Fibroblast of lung (primary cell): ENCODE measurements around the gene LHFPL2. TPM values are rescaled to one million over a fixed set of nuclear protein-coding genes. Genes with fewer than 3 reads are reported as not detected.
A peak's percentile ranks its signal among the peaks of the same experiment; 100 is the strongest.

Source experiments
- DNase-seq, 2 donors: peaks; one replicate each; pipeline versions ENCODE4 v3.0.0 to v3.0.0-alpha.2; 2010; ENCODE audit warnings: low read depth in 2 of 2
- H2AFZ ChIP-seq: 2 replicates; pipeline ENCODE4 v1.5.1; 2012; ENCODE audit warnings: low read length, control low read depth, inconsistent platforms
- H3K27ac ChIP-seq: 2 replicates; pipeline ENCODE4 v1.5.1; 2011; ENCODE audit warnings: low read length, control low read depth; ENCODE audit not compliant: insufficient read depth
- H3K27me3 ChIP-seq: 2 replicates; pipeline ENCODE4 v1.5.1; 2011; ENCODE audit warnings: mild to moderate bottlenecking, low read length; ENCODE audit not compliant: control insufficient read depth, insufficient read depth
- H3K36me3 ChIP-seq: 2 replicates; pipeline ENCODE4 v1.5.1; 2011; ENCODE audit warnings: low read length; ENCODE audit not compliant: control insufficient read depth, insufficient read depth
- H3K4me1 ChIP-seq: 2 replicates; pipeline ENCODE4 v1.5.1; 2011; ENCODE audit warnings: low read length; ENCODE audit not compliant: control insufficient read depth, insufficient read depth; ENCODE audit errors: extremely low read depth
- H3K4me2 ChIP-seq: 2 replicates; pipeline ENCODE4 v1.5.1; 2011; ENCODE audit warnings: low read length, control low read depth; ENCODE audit not compliant: insufficient read depth; ENCODE audit errors: extremely low read depth
- H3K4me3 ChIP-seq, 4 experiments: fragments of 200-600 bp in 1 of 4; sonication (generic) in 1 of 4; replicated peaks in 1 of 4; 2 replicates each; pipeline ENCODE4 v1.5.1; 2011 to 2016; ENCODE audit warnings: low read length in 4 of 4, low read depth in 3 of 4, mild to moderate bottlenecking in 3 of 4, control low read depth in 2 of 4, inconsistent platforms in 1 of 4, mixed read lengths in 1 of 4; ENCODE audit not compliant: insufficient read depth in 1 of 4; ENCODE audit errors: control extremely low read depth in 1 of 4
- H3K79me2 ChIP-seq: 2 replicates; pipeline ENCODE4 v1.5.1; 2012; ENCODE audit warnings: mild to moderate bottlenecking, low read length, inconsistent platforms; ENCODE audit not compliant: control insufficient read depth, insufficient read depth
- H3K9ac ChIP-seq: 2 replicates; pipeline ENCODE4 v1.5.1; 2011; ENCODE audit warnings: mild to moderate bottlenecking, low read length, control low read depth; ENCODE audit not compliant: insufficient read depth
- H3K9me3 ChIP-seq: 2 replicates; pipeline ENCODE4 v1.5.1; 2012; ENCODE audit warnings: low read depth, low read length; ENCODE audit not compliant: control insufficient read depth, insufficient read depth
- H4K20me1 ChIP-seq: 2 replicates; pipeline ENCODE4 v1.5.1; 2011; ENCODE audit warnings: low read length; ENCODE audit not compliant: control insufficient read depth, insufficient read depth; ENCODE audit errors: extremely low read depth
- CTCF ChIP-seq, 2 donors: IDR thresholded peaks in 1 of 2; conservative IDR thresholded peaks in 1 of 2; 1 replicate in 1 of 2; 2 replicates in 1 of 2; pipeline ENCODE4 v1.5.1; 2011 to 2012; ENCODE audit warnings: low read length in 2 of 2, control low read depth in 1 of 2, inconsistent platforms in 1 of 2, low read depth in 1 of 2, mild to moderate bottlenecking in 1 of 2
- EZH2 ChIP-seq: IDR thresholded peaks from 2 replicates; pipeline ENCODE4 v1.5.1; 2012; ENCODE audit warnings: low read length, control low read depth, mild to moderate bottlenecking; ENCODE audit errors: missing control alignments
- polyA plus RNA-seq, 2 donors: library from polyadenylated mRNA; depleted of rRNA in 1 of 2; stranded (reverse) in 1 of 2; unstranded in 1 of 2; fragments of >200 nt; gene quantifications; 2 replicates each; pipeline ENCODE4 v1.2.1, GENCODE V29; 2011 to 2012; ENCODE audit warnings: missing spikeins in 1 of 2
- total RNA-seq: library from RNA; depleted of rRNA; stranded (reverse); fragments of >200 nt; gene quantifications from 2 replicates; pipeline ENCODE4 v1.2.1, GENCODE V29; 2014

Gene LHFPL2
- total and polyA plus RNA-seq, 2 donors (not counting 1 experiment from before 2014, with no cell fraction given), result 13.7 to 51.4 TPM

GRCh38 chr5:78603636-78604175, 44.9 kb downstream of the LHFPL2 start:
- no peak overlapping the region for H2AFZ ChIP-seq
- H3K27ac ChIP-seq, result no peak overlapping the region
- DNase-seq, result no peak
- no peaks in the 10 kb centered on the region for H3K9me3 ChIP-seq
- H3K27me3 ChIP-seq, result no peaks in the 10 kb centered on the region
- no peak overlapping the region for H3K9ac ChIP-seq
- H4K20me1 ChIP-seq, result no peaks in the 10 kb centered on the region
- peaks cover 20% of the 10 kb centered on the region for H3K4me1 ChIP-seq
- H3K36me3 ChIP-seq, result no peaks in the 10 kb centered on the region
- H3K4me3 ChIP-seq, result no peak overlapping the region
- no peak for TF ChIP-seq CTCF (conservative IDR thresholded peaks at IDR 0.05 in 1 of 2, IDR thresholded peaks at IDR 0.05 in 1 of 2; ENCODE audit: low read depth in 1 of 2, low read length in 2 of 2)
- no peak for TF ChIP-seq EZH2
- no peaks in the 10 kb centered on the region for H3K79me2 ChIP-seq
- no peak overlapping the region for H3K4me2 ChIP-seq

GRCh38 chr5:78602400-78602799, 46.2 kb downstream of the LHFPL2 start:
- Histone ChIP-seq H3K9ac (no peak overlapping the region), H3K4me3 (no peak overlapping the region), H3K4me2 (no peak overlapping the region), H3K36me3 (no peaks in the 10 kb centered on the region), H3K79me2 (no peaks in the 10 kb centered on the region), H2AFZ (no peak overlapping the region), H3K27me3 (no peaks in the 10 kb centered on the region), H3K4me1 (peaks cover 25% of the 10 kb centered on the region), H3K9me3 (no peaks in the 10 kb centered on the region), H4K20me1 (no peaks in the 10 kb centered on the region), H3K27ac (no peak overlapping the region)
- no peak for TF ChIP-seq EZH2
- TF ChIP-seq CTCF (conservative IDR thresholded peaks at IDR 0.05 in 1 of 2, IDR thresholded peaks at IDR 0.05 in 1 of 2; ENCODE audit: low read depth in 1 of 2, low read length in 2 of 2), result no peak
- DNase-seq, result peak in 1 of 2 donors; percentile 38

GRCh38 chr5:78601559-78602314, 46.8 kb downstream of the LHFPL2 start:
- Histone ChIP-seq H3K27me3 (no peaks in the 10 kb centered on the region), H3K4me1 (peaks cover 29% of the 10 kb centered on the region), H3K36me3 (no peaks in the 10 kb centered on the region), H3K27ac (peak overlapping the region; percentile 2), H3K4me2 (no peak overlapping the region), H3K79me2 (no peaks in the 10 kb centered on the region), H4K20me1 (no peaks in the 10 kb centered on the region), H3K9me3 (no peaks in the 10 kb centered on the region), H3K4me3 (no peak overlapping the region), H3K9ac (no peak overlapping the region), H2AFZ (no peak overlapping the region)
- peak; percentile 60 to 74 for DNase-seq
- TF ChIP-seq CTCF (conservative IDR thresholded peaks at IDR 0.05 in 1 of 2, IDR thresholded peaks at IDR 0.05 in 1 of 2; ENCODE audit: low read depth in 1 of 2, low read length in 2 of 2), result no peak
- TF ChIP-seq EZH2, result no peak
